Osteoblast (primary cell): ENCODE measurements around the gene RPL38. TPM values are rescaled to one million over a fixed set of nuclear protein-coding genes. Genes with fewer than 3 reads are reported as not detected.

ENCODE experiments used
- DNase-seq: peaks from one replicate; pipeline ENCODE4 v3.0.0; 2011; ENCODE audit warnings: low spot score, mixed read lengths; ENCODE audit not compliant: insufficient read length; ENCODE audit errors: missing footprints
- H2AFZ ChIP-seq: 2 replicates; pipeline ENCODE4 v1.6.0; 2011; ENCODE audit warnings: mild to moderate bottlenecking, low read length
- H3K27ac ChIP-seq: 2 replicates; pipeline ENCODE4 v1.5.1; 2011; ENCODE audit warnings: mild to moderate bottlenecking, low read depth, low read length, moderate library complexity
- H3K27me3 ChIP-seq: 2 replicates; pipeline ENCODE4 v1.6.0; 2012; ENCODE audit warnings: mild to moderate bottlenecking, control low read depth, inconsistent platforms, low read length, moderate library complexity; ENCODE audit not compliant: insufficient read depth
- H3K36me3 ChIP-seq: 2 replicates; pipeline ENCODE4 v1.5.1; 2011; ENCODE audit warnings: mild to moderate bottlenecking, low read length, control low read depth, moderate library complexity; ENCODE audit not compliant: insufficient read depth
- H3K4me1 ChIP-seq: 2 replicates; pipeline ENCODE4 v1.5.1; 2011; ENCODE audit warnings: mild to moderate bottlenecking, low read length, control low read depth, moderate library complexity; ENCODE audit not compliant: insufficient read depth
- H3K4me2 ChIP-seq: 2 replicates; pipeline ENCODE4 v1.6.0; 2011; ENCODE audit warnings: mild to moderate bottlenecking, low read length; ENCODE audit not compliant: insufficient read depth
- H3K4me3 ChIP-seq: fragments of 200-600 bp; sonication (generic); 3 replicates; pipeline ENCODE4 v1.5.1; 2012; ENCODE audit warnings: mild to moderate bottlenecking, low read length, inconsistent platforms; ENCODE audit not compliant: insufficient read depth
- H3K79me2 ChIP-seq: 2 replicates; pipeline ENCODE4 v1.6.0; 2012; ENCODE audit warnings: mild to moderate bottlenecking, low read length, control low read depth, inconsistent platforms; ENCODE audit not compliant: insufficient read depth
- H3K9me3 ChIP-seq: 2 replicates; pipeline ENCODE4 v1.5.1; 2011; ENCODE audit warnings: low read depth, low read length, control low read depth
- H4K20me1 ChIP-seq: 2 replicates; pipeline ENCODE4 v1.6.0; 2012; ENCODE audit warnings: mild to moderate bottlenecking, low read length, control low read depth; ENCODE audit not compliant: insufficient read depth
- total RNA-seq: library from RNA; depleted of rRNA; stranded (reverse); fragments of >200 nt; gene quantifications from 2 replicates; pipeline ENCODE4 v1.2.3, GENCODE V29; 2012
- TF ChIP-seq, protein P1 (sequence below): IDR thresholded peaks from 2 replicates; pipeline ENCODE4 v1.5.1; 2011; ENCODE audit warnings: mild to moderate bottlenecking, low read depth, low read length, moderate library complexity; ENCODE audit errors: extremely low read depth

RPL38 gene
- total RNA-seq, 1 donor = 470 TPM

- TF ChIP-seq, protein P1, sequence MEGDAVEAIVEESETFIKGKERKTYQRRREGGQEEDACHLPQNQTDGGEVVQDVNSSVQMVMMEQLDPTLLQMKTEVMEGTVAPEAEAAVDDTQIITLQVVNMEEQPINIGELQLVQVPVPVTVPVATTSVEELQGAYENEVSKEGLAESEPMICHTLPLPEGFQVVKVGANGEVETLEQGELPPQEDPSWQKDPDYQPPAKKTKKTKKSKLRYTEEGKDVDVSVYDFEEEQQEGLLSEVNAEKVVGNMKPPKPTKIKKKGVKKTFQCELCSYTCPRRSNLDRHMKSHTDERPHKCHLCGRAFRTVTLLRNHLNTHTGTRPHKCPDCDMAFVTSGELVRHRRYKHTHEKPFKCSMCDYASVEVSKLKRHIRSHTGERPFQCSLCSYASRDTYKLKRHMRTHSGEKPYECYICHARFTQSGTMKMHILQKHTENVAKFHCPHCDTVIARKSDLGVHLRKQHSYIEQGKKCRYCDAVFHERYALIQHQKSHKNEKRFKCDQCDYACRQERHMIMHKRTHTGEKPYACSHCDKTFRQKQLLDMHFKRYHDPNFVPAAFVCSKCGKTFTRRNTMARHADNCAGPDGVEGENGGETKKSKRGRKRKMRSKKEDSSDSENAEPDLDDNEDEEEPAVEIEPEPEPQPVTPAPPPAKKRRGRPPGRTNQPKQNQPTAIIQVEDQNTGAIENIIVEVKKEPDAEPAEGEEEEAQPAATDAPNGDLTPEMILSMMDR = no peak
- H3K79me2 ChIP-seq = no peaks in the 10 kb centered on the region
- DNase-seq = peak; percentile 34
- no peaks in the 10 kb centered on the region for H3K27me3 ChIP-seq
- H3K4me3 ChIP-seq = no peak overlapping the region
- no peaks in the 10 kb centered on the region for H3K9me3 ChIP-seq
- no peak overlapping the region for H2AFZ ChIP-seq
- H3K4me2 ChIP-seq = no peak overlapping the region
- no peaks in the 10 kb centered on the region for H3K36me3 ChIP-seq
- H3K4me1 ChIP-seq = no peaks in the 10 kb centered on the region
- no peaks in the 10 kb centered on the region for H4K20me1 ChIP-seq
- H3K27ac ChIP-seq = no peak overlapping the region
Measured at GRCh38 chr17:74244548-74244947, 41.1 kb downstream of the RPL38 start.

DNA sequence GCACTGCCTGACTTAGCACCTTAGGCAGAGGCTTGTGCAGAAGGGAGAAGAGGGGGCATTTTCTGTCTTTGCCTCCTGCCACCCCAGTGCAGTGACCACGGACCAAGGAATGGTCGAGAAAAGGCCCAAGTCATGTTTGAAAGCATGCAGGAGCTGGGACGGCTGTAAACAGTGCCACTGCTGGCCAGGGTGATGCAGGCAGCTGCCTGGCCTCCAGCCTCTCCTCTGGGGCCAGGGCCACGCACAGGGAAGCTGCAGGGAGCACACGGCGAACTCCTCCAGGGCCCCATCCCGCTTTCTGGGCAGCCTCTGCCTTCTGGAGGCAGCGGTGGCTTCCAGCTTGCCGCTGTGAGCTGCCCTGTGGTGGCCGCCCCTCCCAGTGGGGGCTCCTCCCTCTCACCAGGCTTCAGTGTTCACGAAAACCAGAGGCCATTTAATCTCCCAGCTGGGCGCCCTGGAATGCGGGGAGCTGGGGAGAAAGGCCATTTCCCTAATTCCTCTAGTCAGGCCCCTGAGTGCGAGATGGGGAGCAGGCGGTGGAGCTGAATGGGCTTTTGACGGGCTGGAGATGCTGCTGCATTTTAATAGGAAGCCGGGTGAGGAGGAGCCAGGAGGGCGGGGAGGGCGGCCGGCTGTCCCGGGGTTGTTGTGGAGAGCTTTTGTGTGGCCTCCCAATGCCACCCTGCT lies 41.8 kb downstream of the RPL38 start:
- peak; percentile 72 for DNase-seq
- Histone ChIP-seq H3K36me3 (no peaks in the 10 kb centered on the region), H3K27me3 (no peaks in the 10 kb centered on the region), H3K9me3 (no peaks in the 10 kb centered on the region), H3K79me2 (no peaks in the 10 kb centered on the region), H3K4me2 (no peak overlapping the region), H3K27ac (no peak overlapping the region), H2AFZ (peak overlapping the region; percentile 7), H4K20me1 (no peaks in the 10 kb centered on the region), H3K4me3 (no peak overlapping the region), H3K4me1 (no peaks in the 10 kb centered on the region)
- TF ChIP-seq, protein P1 = no peak

GRCh38 chr17:74245871-74246270 lies 42.4 kb downstream of the RPL38 start:
- no peak overlapping the region for H3K4me3 ChIP-seq
- no peak overlapping the region for H3K4me2 ChIP-seq
- no peak overlapping the region for H2AFZ ChIP-seq
- no peaks in the 10 kb centered on the region for H3K36me3 ChIP-seq
- no peak overlapping the region for H3K27ac ChIP-seq
- TF ChIP-seq, protein P1 = no peak
- H3K4me1 ChIP-seq = no peaks in the 10 kb centered on the region
- no peaks in the 10 kb centered on the region for H4K20me1 ChIP-seq
- H3K79me2 ChIP-seq = no peaks in the 10 kb centered on the region
- DNase-seq = peak; percentile 75
- H3K9me3 ChIP-seq = no peaks in the 10 kb centered on the region
- H3K27me3 ChIP-seq = no peaks in the 10 kb centered on the region

GRCh38 chr17:74249590-74250270 lies 46.3 kb downstream of the RPL38 start:
- H3K4me2 ChIP-seq = no peak overlapping the region
- TF ChIP-seq, protein P1 = no peak
- no peaks in the 10 kb centered on the region for H3K79me2 ChIP-seq
- no peaks in the 10 kb centered on the region for H4K20me1 ChIP-seq
- H3K27me3 ChIP-seq = no peaks in the 10 kb centered on the region
- H3K36me3 ChIP-seq = no peaks in the 10 kb centered on the region
- no peaks in the 10 kb centered on the region for H3K4me1 ChIP-seq
- no peak overlapping the region for H3K27ac ChIP-seq
- no peak overlapping the region for H2AFZ ChIP-seq
- H3K4me3 ChIP-seq = no peak overlapping the region
- no peaks in the 10 kb centered on the region for H3K9me3 ChIP-seq
- peak; percentile 31 for DNase-seq
